Stimulated activated naive CD4-positive, alpha-beta T cell (primary cell): ENCODE results near the gene RIPK3.
"Not testable (repeated sequence)": the region's sequence is repeated elsewhere in the genome, so short reads cannot be mapped to it uniquely, and the experiment has no call there.

Experiments
- DNase-seq, 6 experiments: peaks; one replicate each; lab custom pipeline; 2025; lab: John Stamatoyannopoulos, UW

Gene RIPK3

DNA sequence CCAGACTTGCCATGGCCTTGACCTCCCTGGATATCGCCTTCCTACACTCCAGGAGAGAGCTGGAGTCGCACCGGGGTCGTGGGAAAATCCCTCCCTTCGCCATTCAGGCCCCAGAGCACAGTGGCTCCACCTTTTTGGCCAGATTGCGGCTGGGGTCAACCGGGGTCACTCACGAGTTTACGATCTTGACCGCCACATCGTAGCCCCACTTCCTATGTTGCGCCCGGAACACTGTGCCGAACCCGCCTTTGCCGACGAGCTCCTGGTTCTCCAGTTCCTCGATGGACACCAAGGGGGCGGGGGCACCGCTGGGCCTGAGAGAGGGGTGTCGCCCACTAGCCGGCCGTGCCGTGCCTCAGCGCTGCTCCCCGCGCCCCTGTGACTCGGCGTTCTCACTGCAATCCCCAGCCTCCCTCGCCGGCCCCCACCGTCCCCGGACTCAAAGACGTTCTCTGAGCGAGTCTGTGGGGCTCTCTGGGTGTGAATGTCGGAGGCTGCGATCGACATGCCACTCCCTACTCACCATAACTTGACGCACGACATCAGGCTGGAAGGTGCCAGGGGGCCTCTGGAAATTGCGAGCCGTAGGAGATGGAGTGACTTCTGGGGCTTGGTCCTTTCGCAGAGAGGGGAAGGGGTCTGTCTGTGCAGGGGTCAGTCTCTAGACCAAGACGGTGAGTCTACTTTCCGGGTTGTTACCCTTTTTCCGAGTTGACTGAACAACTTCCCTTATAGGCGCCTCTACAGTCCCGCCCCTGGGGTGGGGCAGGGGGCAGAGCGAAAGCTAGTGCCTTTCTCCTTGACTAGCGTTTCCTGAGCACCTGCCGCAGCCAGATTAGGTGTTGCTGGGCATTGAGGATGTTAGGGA, at the start of gene RIPK3:
Gene RIPK3 (minus strand): TSS at position 708 of the 868 bp plus-strand sequence. CDS start 165 bp downstream, at position 543.
- DNase-seq, result peak; percentile 34 to 72 (median 60)

DNA sequence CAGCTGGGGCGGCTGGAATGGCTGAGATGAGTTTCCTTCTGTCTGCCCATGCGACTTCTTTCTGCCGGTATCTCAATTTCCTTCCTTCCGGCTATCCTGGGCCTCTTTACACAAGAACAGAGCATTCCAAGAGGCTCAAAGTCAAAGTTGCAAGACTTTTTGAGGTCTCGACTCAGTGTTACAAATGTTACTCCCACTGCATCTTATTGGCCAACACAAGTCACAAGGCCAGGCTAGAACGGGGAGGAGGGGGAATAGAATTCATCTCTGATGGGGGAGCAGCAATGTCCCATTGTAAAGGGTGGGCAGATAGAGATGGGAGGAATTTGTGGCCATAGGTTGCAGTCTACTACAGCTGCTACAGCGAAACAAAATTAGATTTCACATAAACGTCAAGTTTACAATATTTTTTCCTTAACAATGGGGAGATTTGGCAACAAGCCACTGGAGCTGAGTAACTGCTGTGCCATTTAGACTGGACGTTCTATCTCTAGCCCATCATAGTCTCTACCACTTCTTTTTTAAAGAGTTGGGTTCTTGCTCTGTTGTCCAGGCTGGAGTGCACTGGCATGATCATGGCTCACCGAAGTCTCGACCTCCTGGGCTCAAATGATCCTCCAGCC, 49.5 kb upstream of the RIPK3 start:
- no peak for DNase-seq

DNA sequence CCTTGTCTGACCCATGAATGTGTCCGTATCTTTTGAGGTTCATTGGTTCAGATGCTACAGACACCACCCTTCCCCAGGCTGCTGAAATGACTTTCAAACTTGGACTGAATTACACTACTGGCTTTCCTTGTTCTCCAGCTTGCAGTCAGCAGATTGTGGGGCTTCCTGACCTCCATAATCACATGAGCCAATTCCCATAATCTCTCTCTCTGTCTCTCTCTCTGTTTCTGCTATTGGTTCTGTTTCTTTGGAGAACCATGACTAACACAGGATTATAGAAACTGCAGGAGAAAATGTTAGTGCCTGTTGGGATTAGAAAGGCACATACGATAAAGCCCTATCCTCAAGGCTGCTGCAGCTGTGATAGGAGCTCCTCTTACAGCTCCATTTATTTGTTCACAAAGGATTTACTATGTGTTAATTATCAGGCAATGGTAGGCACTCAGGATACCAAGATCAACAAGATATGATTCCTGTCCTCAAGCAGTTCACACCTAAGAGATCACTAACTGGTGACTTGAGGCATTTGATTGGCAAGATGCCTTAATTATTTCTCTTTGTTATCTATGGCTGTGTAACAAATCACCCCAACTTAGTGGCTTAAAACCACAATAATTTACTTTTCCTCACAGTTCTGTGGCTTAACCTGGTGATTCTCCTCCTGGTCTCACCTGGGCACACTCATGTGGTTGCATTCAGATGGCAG, 48.8 kb upstream of the RIPK3 start:
- no peak for DNase-seq

DNA sequence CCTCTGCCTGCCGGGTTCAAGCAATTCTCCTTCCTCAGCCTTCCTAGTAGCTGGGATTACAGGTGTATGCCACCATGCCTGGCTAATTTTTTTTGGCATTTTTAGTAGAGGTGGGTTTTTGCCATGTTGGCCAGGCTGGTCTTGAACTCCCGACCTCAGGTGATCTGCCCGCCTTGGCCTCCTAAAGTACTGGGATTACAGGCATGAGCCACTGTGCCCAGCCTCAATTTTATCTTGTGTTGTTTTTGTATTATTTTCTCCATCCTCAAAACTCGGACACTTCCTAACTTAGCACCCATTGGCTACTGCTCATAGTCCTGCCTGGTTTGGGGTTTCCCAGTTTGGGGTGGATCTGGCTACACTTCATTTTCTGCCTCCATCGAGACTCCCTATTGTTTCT, 47.8 kb upstream of the RIPK3 start:
- not testable (repeated sequence) for DNase-seq

DNA sequence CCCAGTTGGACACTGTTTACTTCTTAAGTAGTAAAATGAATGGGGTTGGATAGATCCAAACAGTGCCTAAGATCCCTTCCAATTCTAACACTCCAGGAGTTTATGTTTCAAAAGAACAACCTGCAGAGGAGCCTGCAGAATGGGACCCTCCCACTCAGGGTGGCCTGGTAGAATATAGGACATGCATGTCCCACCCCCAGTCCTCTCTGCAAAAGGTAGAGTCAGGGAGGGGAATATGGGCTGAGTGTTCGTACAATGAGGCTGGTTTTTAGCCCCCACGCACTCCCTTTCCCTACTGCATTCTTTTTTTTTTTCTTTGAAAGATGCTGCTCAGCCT, 47.2 kb upstream of the RIPK3 start:
- no peak for DNase-seq

DNA sequence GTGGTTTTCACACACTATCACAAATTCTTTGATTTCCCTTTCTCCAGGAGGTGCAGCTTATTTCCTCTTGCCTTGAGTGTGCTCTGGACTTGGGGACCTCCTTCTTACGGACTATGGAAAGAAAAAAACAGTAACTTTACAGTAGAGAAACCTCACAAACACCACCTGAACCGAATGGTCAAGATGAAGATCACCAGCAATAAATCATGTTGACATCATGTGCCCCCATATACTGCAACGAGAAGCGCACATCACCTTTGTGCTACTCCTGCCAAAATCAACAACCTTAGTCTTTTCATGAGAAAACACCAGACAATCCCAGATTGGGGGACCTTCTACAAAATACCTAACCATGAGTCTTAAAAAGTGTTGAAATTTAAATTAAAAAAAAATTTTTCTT, 45.7 kb upstream of the RIPK3 start:
- DNase-seq, result no peak

DNA sequence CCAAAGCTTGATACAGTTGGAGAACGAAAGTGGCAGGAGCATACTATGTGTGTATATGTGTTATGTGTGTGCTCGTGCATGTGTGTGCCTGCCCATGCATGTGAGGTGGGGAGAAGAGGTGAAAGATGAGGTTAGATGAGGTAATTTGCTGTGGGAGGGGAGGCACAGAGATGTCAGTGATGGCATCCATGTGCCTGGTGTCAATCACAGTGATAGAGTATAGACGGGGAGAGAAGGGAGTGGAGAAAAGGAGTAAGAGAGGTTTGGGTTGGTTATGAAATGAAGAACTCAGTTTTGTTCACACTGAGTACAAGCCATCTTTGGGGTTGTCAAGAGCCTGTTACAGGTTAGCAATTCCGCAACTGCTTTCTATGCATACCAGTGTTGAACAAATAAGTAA, 44.4 kb upstream of the RIPK3 start:
- no peak for DNase-seq

DNA sequence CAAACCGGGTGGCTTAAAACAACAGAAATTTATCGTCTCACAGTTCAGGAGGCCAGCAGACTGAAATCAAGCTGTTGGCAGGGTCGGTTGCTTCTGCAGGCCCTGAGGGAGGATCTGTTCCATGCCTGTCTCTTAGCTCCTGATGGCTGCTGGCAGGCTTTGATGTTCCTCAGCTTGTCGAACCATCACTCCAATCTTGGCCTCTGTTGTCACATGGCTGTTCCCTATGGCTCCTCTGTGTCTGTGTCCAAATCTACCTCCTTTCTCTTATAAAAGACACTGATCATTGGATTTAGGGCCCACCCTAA, 42.2 kb upstream of the RIPK3 start:
- DNase-seq, result no peak

DNA sequence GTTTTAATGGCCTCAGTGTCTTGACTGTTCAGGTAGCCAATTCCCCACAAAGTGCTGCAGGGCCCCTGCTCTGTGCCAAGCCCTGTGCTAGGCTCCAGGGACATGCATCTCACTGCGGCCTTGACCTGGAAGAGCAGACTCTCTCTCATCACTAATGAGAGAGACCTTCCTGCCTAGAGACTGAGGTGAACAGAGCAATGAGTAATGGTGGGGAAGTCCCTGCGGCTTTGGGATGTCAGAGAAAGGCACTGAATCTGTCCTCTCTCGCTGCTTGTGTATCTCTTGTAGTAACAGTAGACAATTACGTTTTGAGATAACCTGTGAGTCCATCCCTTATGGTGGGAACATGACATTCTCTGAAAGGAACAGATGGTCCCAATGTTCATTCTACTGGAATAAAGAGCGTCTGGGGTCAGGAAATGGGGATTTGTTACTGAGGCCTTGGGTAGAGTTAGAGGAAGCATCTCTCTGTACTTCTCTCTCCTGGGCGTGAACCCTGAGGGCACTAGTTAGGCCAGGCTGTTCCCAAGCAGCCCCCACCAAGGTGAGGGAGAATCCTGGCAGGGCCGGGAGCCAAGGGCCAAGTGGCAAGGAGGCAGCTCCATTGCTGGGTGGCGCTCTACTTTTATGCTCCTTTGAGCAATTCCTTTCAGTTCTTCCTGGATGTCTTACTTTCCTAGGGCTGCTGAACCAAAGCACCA, 41.7 kb upstream of the RIPK3 start:
- no peak for DNase-seq

DNA sequence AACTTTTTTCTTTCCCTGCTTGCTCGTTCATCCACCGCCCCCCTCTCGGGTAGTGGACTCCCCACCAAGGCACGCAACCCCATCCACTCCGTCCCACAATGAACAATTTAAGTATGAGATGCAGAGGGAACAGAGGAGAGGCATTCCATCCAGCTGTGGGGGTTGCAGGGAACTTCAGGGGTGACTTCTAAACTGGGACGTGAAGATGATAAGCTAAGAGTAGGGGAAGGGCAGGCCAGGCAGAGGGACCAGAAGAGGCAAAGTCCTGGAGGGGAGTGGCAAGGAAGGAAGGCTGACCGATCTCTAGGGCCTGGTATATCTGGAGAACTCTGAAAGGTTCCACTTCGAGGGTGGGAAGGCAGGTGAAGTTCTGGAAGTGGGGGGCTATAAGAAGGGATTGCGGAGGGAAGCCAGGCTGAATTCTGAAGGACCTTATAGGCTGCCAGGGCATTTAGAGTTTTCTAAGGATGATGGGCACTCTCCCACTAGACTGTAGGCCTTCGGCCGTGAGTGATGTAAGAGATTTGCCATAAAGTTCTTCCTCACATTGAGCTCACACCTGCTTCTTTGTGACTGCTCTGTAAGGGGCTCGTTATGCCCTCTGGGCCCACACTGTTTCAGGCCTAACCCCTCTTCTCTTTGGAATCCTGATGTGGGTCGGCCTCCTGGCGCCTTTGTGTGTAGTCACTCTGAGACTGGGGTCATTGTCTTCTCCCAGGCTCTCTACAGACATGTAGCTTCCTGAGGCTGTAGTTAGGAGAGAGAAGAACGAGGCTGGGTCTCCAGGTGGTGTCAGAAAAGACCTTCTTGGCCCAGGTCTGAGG, 40.3 kb upstream of the RIPK3 start:
- no peak for DNase-seq

DNA sequence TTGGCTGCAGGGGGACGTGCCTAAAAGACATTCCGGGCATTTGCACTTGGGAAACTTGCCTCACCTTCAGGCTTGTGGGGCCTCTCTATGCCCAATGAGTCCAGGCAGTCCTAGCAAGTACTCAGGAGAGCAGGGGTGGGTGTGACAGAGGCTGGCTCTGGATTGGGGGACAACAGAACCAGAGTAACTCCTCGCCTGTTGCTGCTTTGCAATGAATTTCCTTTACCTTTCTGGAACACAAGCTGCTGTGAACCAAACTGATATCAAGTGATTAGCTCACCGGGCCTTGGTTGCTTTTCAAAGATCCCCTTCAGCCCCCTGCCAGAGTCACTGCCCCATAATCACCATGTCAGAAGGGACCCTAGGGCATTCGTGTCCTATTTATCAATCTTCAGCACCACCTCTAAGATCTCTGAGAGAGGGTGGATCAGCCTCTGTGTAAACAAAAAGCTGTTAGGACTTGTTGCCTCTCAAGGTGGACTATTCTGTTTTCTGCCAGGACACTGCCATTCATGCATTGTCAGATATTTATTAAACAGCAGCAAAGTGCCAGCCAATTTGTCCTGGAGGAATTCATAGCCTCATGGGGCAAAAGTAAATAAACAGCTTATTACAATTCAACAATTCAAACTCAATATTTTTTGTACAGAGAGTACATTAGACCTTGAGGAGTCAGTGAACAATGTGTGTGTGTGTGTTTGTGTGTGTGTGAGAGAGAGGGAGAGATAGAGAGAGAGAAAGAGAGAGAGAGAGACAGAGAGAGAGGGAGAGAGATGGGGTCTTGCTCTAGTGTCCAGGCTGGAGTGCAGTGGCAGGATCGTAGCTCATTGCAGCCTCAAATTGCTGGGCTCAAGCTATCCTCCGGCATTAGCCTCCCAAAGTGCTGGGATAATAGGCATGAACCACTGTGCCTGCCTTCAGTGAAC, 39.5 kb upstream of the RIPK3 start:
- DNase-seq, result no peak

DNA sequence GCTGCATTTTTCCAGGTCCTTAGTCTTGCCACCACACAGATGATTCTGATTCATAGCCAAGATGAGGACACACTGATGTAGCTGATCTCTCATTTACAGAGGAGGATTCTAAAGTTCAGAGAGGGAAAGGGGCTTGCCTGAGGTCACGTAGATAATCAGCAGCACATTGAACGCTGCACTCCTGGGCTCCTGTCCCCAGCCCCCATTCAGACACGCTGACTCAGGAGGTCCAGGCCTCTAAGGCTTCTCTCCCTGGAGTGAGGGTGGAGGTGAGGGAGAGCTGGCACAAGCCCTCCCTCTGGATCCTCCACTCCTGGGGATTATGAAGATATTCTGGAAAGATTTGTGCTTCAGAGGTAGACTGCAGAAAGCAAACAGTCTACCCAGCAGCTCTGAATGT, 38.5 kb upstream of the RIPK3 start:
- no peak for DNase-seq

DNA sequence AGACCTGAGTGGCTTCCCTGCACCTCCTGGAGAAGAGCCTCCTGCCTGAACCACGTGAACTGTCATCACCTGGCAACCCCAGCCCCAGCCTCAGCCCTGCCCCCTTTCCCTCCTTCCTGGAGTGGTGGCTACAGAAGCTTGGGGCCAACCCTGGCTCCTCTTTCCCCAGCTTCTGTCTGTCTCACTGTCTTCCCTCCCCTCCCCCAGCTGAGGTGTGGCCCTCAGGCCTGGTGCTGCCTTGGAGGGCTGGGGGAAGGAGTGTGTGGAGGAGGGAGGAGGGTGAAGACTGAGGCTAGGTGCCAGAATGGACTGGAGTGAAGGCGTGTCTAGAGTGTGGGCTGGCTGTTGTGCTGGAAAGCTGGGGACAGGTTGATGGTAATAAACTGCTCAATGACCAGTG, 37.9 kb upstream of the RIPK3 start:
- no peak for DNase-seq

DNA sequence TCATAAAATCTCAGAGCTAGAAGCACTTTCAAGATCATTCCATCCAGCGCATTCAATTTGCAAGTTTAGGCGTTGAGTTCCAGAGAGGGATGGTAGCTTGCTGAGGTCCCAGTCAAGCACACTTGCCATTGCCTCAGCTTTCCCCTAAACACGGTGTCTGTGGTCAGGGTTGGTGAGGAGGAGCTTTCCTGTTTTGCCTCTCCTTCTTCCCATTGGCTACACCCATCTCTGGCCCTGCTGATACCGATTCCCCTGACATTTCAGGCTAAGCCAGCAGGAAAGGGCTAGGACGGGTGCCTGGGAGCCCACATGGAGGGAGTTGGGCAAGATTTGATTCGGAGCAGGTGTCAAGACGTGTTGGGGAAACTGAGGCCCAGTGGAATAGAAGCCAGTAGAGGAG, 37.3 kb upstream of the RIPK3 start:
- no peak for DNase-seq

DNA sequence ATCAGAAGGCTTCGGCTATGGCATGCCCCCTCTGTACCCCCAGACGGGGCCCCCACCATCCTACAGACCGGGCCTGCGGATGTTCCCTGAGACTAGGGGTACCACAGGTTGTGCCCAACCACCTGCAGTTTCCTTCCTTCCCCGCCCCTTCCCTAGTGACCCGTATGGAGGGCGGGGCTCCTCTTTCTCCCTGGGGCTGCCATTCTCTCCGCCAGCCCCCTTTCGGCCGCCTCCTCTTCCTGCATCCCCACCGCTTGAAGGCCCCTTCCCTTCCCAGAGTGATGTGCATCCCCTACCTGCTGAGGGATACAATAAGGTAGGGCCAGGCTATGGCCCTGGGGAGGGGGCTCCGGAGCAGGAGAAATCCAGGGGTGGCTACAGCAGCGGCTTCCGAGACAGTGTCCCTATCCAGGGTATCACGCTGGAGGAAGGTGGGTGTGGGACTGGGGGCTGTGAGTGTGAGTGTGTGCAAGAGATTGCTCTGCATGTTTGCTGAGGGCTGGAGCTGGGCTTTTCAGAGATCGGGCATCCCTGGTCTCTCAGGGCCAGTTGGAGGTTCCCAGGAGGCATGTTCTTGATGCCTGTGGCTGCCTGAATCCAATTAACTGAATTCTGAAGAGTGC, 36.8 kb upstream of the RIPK3 start:
- DNase-seq, result no peak

DNA sequence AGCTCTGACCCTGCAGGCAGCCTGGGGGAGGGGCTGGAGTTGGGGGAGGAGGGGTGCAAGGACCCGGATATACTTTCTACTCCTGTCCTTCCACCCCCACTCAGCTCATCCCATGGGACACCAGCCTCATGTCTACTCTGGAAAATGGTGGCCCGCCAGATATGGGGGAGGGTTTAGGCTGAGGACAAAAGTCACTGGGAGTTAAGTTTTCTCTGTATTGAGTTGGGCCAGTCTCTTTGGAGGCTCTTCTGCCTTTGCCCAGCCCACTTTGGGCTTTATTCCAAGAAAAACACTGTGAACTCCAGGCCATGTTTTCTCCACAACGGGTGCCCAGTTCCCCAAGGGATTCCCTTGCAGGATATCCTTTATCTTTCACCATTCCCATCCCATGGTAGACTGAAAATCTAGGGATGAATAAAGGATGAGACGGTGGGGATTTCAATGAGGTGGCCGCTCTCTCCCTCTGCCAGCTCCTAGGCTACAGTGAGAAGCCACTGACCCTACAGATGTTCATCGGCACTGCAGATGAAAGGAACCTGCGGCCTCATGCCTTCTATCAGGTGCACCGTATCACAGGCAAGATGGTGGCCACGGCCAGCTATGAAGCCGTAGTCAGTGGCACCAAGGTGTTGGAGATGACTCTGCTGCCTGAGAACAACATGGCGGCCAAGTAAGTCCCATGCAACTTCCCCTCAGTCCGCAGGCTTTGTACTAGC, 33.1 kb upstream of the RIPK3 start:
- no peak for DNase-seq

DNA sequence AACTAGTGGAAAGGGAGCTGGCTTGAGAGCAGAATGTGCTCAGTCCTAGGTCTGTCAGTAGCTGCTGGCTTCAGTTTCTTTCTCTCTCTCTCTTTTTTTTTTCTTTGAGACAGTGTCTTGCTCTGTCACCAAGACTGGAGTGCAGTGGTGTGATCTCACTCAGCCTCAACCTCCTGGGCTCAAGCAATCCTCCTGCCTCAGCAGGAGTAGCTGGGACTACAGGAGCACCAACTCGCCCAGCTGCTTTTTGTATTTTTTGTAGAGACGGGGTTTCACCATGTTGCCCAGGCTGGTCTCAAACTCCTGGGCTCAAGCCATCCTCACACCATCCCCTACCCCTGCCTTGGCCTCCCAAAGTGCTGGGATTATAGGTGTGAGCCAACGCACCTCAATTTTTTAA, 31.8 kb upstream of the RIPK3 start:
- not testable (repeated sequence) for DNase-seq

DNA sequence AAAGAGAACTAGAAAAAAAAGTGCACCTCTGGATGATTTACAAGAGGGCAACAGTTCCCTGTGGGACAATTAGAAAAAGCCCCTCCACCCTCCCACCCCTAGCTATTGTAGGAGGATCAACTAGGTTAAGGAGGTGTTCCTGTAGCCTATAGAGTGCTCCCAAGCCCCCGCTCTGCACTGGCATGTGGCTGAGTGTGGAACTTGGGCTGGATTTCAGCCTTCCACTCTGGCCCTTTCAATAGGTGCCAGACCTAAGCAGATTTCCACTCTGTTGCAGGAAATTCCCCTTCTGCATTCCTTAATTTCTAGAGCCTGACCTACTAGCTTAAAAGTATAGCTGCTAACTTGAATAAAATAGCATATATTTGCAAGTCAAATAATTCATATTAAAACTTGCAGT, 31.0 kb upstream of the RIPK3 start:
- no peak for DNase-seq

DNA sequence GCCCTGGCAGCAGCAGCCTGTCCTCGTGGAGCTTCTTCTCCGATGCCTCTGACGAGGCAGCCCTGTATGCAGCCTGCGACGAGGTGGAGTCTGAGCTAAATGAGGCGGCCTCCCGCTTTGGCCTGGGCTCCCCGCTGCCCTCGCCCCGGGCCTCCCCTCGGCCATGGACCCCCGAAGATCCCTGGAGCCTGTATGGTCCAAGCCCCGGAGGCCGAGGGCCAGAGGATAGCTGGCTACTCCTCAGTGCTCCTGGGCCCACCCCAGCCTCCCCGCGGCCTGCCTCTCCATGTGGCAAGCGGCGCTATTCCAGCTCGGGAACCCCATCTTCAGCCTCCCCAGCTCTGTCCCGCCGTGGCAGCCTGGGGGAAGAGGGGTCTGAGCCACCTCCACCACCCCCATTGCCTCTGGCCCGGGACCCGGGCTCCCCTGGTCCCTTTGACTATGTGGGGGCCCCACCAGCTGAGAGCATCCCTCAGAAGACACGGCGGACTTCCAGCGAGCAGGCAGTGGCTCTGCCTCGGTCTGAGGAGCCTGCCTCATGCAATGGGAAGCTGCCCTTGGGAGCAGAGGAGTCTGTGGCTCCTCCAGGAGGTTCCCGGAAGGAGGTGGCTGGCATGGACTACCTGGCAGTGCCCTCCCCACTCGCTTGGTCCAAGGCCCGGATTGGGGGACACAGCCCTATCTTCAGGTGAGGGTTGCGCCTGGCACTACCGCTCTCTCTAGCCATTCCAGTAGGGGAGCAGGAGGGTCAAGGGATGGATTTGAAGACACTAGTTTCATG, 30.3 kb upstream of the RIPK3 start:
- no peak for DNase-seq
